Parathyroid adenoma (tissue), 2 donors: Measurements from ENCODE around the gene GTSF1L.

Source experiments
- H2AFZ ChIP-seq: fragments of 300-600 bp; sonication (generic); one replicate; pipeline ENCODE4 v1.7.0; 2017; ENCODE audit warnings: antibody characterized with exemption, mild to moderate bottlenecking
- H3K27ac ChIP-seq: fragments of 300-600 bp; sonication (generic); one replicate; pipeline ENCODE4 v1.7.0; 2017
- H3K27me3 ChIP-seq: fragments of 300-600 bp; sonication (generic); one replicate; pipeline ENCODE4 v1.7.0; 2017; ENCODE audit warnings: low read length; ENCODE audit not compliant: control insufficient read depth, insufficient read depth
- H3K36me3 ChIP-seq: fragments of 300-600 bp; sonication (generic); one replicate; pipeline ENCODE4 v1.7.0; 2017; ENCODE audit warnings: low read length; ENCODE audit not compliant: control insufficient read depth, insufficient read depth
- H3K4me1 ChIP-seq: fragments of 300-600 bp; sonication (generic); one replicate; pipeline ENCODE4 v1.7.0; 2017; ENCODE audit warnings: control low read depth
- H3K4me2 ChIP-seq: fragments of 300-600 bp; sonication (generic); one replicate; pipeline ENCODE4 v1.7.0; 2017; ENCODE audit warnings: low read length
- H3K4me3 ChIP-seq: fragments of 300-600 bp; sonication (generic); one replicate; pipeline ENCODE4 v1.7.0; 2017; ENCODE audit warnings: low read depth, low read length
- H3K79me2 ChIP-seq: fragments of 300-600 bp; sonication (generic); one replicate; pipeline ENCODE4 v1.7.0; 2017; ENCODE audit warnings: control low read depth
- H3K9ac ChIP-seq: fragments of 300-600 bp; sonication (generic); one replicate; pipeline ENCODE4 v1.7.0; 2017; ENCODE audit warnings: mild to moderate bottlenecking
- H3K9me3 ChIP-seq: fragments of 300-600 bp; sonication (generic); one replicate; pipeline ENCODE4 v1.7.0; 2017; ENCODE audit warnings: low read length; ENCODE audit not compliant: control insufficient read depth
- TF ChIP-seq, protein P1 (sequence below): fragments of 300-600 bp; sonication (generic); IDR thresholded peaks from one replicate; pipeline ENCODE4 v1.7.0; 2017; ENCODE audit warnings: antibody characterized with exemption, mild to moderate bottlenecking
- donor health status: primary hyperparathyroidism.

Gene GTSF1L

GRCh38 chr20:43748274-43748673, 21.5 kb upstream of the GTSF1L start:
- Histone ChIP-seq H3K4me3 (no peak overlapping the region), H3K27ac (no peak overlapping the region)
- TF ChIP-seq, protein P1, sequence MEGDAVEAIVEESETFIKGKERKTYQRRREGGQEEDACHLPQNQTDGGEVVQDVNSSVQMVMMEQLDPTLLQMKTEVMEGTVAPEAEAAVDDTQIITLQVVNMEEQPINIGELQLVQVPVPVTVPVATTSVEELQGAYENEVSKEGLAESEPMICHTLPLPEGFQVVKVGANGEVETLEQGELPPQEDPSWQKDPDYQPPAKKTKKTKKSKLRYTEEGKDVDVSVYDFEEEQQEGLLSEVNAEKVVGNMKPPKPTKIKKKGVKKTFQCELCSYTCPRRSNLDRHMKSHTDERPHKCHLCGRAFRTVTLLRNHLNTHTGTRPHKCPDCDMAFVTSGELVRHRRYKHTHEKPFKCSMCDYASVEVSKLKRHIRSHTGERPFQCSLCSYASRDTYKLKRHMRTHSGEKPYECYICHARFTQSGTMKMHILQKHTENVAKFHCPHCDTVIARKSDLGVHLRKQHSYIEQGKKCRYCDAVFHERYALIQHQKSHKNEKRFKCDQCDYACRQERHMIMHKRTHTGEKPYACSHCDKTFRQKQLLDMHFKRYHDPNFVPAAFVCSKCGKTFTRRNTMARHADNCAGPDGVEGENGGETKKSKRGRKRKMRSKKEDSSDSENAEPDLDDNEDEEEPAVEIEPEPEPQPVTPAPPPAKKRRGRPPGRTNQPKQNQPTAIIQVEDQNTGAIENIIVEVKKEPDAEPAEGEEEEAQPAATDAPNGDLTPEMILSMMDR = no peak

DNA sequence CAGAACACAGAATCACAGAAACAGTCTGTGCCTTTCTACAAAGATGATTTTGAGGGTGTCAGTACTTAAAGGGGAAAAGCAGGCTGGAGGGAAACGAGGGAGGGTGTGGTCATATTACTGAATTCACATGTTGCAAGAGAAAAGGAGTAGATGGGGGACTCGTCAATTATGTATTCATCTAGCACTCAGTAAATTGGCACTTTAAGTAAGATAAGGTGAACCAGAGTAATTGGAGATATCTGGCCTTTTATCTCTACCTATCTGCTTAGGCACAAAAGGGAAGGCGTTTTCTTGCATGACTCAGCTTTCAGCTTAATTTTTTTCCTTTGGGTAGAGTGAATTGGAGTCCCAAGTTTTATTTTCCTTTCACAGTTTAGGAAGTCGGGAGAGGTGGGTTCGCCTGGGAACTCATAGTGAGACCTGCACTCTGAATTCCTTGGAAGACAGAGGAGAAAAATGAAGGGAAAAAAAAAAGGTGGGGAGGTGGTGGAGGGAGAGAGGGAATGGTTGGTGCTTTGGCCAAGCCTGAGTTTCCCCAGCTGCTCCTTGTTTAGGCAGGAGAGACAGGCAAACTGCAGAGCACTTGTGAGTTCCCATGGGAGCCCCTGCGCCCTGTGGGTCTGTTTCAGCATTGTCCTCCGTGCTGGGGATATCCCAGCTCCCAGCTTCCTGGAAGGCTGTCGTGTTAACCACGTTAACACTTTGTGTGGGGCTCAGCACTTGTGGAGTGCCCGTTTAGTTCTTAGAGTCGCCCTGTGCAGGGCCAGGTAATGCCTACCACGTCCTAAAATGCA, 19.7 kb upstream of the GTSF1L start:
- no peaks in the 10 kb centered on the region for H3K4me1 ChIP-seq
- no peak overlapping the region for H3K27ac ChIP-seq
- H3K9ac ChIP-seq = no peak overlapping the region
- no peaks in the 10 kb centered on the region for H3K36me3 ChIP-seq
- TF ChIP-seq, protein P1 = no peak
- no peak overlapping the region for H3K4me3 ChIP-seq
- H3K9me3 ChIP-seq = no peaks in the 10 kb centered on the region
- H3K79me2 ChIP-seq = no peaks in the 10 kb centered on the region
- H3K27me3 ChIP-seq = no peaks in the 10 kb centered on the region
- H3K4me2 ChIP-seq = no peak overlapping the region
- no peak overlapping the region for H2AFZ ChIP-seq

More at GRCh38 chr20:43748274-43748673, 21.5 kb upstream of the GTSF1L start:
- Histone ChIP-seq H3K9me3 (no peaks in the 10 kb centered on the region), H3K27me3 (no peaks in the 10 kb centered on the region), H3K4me2 (no peak overlapping the region), H3K9ac (no peak overlapping the region), H3K79me2 (no peaks in the 10 kb centered on the region), H3K36me3 (no peaks in the 10 kb centered on the region), H3K4me1 (no peaks in the 10 kb centered on the region), H2AFZ (no peak overlapping the region)

GRCh38 chr20:43744966-43745730, 18.3 kb upstream of the GTSF1L start:
- Histone ChIP-seq H3K9ac (no peak overlapping the region), H3K4me2 (no peak overlapping the region), H3K4me1 (no peaks in the 10 kb centered on the region), H3K27ac (no peak overlapping the region), H3K27me3 (no peaks in the 10 kb centered on the region), H2AFZ (no peak overlapping the region), H3K79me2 (no peaks in the 10 kb centered on the region), H3K36me3 (no peaks in the 10 kb centered on the region), H3K4me3 (no peak overlapping the region), H3K9me3 (no peaks in the 10 kb centered on the region)
- TF ChIP-seq, protein P1 = no peak

- Histone ChIP-seq H3K9me3 (no peaks in the 10 kb centered on the region), H3K9ac (no peak overlapping the region), H3K4me3 (no peak overlapping the region), H3K27me3 (no peaks in the 10 kb centered on the region), H3K79me2 (no peaks in the 10 kb centered on the region), H2AFZ (no peak overlapping the region), H3K36me3 (no peaks in the 10 kb centered on the region), H3K4me1 (no peaks in the 10 kb centered on the region), H3K4me2 (no peak overlapping the region), H3K27ac (no peak overlapping the region)
- TF ChIP-seq, protein P1 = no peak
Measured at GRCh38 chr20:43744151-43744611, 17.4 kb upstream of the GTSF1L start.
